ENCODE data around the gene KCNE4. TPM values are rescaled to one million over a fixed set of nuclear protein-coding genes. Genes with fewer than 3 reads are reported as not detected.

Gene KCNE4
- total and polyA plus RNA-seq, 12 donors, result 0.97 to 5.7 (median 2.6) TPM

- no peaks in the 10 kb centered on the region for H3K27me3 ChIP-seq
- no peaks in the 10 kb centered on the region for H3K9me3 ChIP-seq (replicated peaks in 1 of 3)
- 68 to 81% (median 74%) methylated on average over 6 of the region's 6 CpGs for WGBS, 4 donors
- intact Hi-C loops (cut with DNase I), result no loop called here
- H3K4me1 ChIP-seq (replicated peaks in 1 of 2), result no peaks in the 10 kb centered on the region
- no peaks in the 10 kb centered on the region for H3K36me3 ChIP-seq (replicated peaks in 1 of 2)
- no peak for DNase-seq
- no peak for TF ChIP-seq POLR2A (IDR thresholded peaks at IDR 0.05)
- TF ChIP-seq, protein P1, sequence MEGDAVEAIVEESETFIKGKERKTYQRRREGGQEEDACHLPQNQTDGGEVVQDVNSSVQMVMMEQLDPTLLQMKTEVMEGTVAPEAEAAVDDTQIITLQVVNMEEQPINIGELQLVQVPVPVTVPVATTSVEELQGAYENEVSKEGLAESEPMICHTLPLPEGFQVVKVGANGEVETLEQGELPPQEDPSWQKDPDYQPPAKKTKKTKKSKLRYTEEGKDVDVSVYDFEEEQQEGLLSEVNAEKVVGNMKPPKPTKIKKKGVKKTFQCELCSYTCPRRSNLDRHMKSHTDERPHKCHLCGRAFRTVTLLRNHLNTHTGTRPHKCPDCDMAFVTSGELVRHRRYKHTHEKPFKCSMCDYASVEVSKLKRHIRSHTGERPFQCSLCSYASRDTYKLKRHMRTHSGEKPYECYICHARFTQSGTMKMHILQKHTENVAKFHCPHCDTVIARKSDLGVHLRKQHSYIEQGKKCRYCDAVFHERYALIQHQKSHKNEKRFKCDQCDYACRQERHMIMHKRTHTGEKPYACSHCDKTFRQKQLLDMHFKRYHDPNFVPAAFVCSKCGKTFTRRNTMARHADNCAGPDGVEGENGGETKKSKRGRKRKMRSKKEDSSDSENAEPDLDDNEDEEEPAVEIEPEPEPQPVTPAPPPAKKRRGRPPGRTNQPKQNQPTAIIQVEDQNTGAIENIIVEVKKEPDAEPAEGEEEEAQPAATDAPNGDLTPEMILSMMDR (IDR thresholded peaks at IDR 0.05), result no peak
- no peak overlapping the region for H3K4me3 ChIP-seq
- H3K27ac ChIP-seq, result no peak overlapping the region
Observed at GRCh38 chr2:223012291-223012690, 39.7 kb upstream of the KCNE4 start.

DNA sequence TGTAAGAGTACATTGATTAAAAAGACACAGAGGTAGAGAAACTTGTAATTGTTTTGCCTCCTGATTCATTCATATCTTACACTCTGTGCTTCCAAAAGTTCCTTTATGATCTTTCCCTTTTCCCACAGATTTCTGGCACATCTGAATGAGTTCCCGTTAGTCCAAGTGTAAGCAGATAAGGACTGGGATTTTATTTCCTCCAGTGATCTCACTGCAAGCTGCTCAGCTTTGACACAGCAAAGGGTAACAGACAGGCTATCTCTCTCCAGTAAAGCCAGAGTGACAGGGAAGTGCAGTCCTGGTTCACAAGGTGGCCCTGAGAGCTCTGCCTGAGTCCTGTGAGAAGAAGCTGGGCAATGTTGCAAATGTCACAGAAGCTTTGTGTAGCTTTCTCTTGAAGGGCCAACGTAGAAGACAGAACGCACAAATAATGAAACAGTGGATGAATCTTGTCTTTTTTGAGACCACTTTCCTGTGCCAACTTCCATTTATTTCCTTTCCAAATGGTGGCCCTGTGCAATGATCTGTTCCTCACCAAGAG lies 32.5 kb upstream of the KCNE4 start:
- no peak for DNase-seq

GRCh38 chr2:223019987-223020717 lies 31.8 kb upstream of the KCNE4 start:
- DNase-seq, result no peak
- H3K9me3 ChIP-seq (replicated peaks in 1 of 3), result no peaks in the 10 kb centered on the region
- TF ChIP-seq, protein P1 (IDR thresholded peaks at IDR 0.05), result no peak
- TF ChIP-seq POLR2A (IDR thresholded peaks at IDR 0.05), result no peak
- no peak overlapping the region for H3K4me3 ChIP-seq
- H3K36me3 ChIP-seq (replicated peaks in 1 of 2), result no peaks in the 10 kb centered on the region
- WGBS, 4 donors, result 80 to 93% (median 91%) methylated on average over 7 of the region's 7 CpGs
- no peaks in the 10 kb centered on the region for H3K4me1 ChIP-seq (replicated peaks in 1 of 2)
- H3K27ac ChIP-seq, result no peak overlapping the region
- no peaks in the 10 kb centered on the region for H3K27me3 ChIP-seq
- intact Hi-C loops (cut with DNase I), result no loop called here

More for the DNA sequence above, 32.5 kb upstream of the KCNE4 start:
- no peaks in the 10 kb centered on the region for H3K4me1 ChIP-seq (replicated peaks in 1 of 2)
- H3K36me3 ChIP-seq (replicated peaks in 1 of 2), result no peaks in the 10 kb centered on the region
- 63 to 85% (median 75%) methylated on average over 3 of the region's 3 CpGs for WGBS, 4 donors
- H3K9me3 ChIP-seq (replicated peaks in 1 of 3), result no peaks in the 10 kb centered on the region
- H3K27ac ChIP-seq, result no peak overlapping the region
- intact Hi-C loops (cut with DNase I), result no loop called here
- no peak overlapping the region for H3K4me3 ChIP-seq
- no peaks in the 10 kb centered on the region for H3K27me3 ChIP-seq
- no peak for TF ChIP-seq POLR2A (IDR thresholded peaks at IDR 0.05)
- TF ChIP-seq, protein P1 (IDR thresholded peaks at IDR 0.05), result no peak

DNA sequence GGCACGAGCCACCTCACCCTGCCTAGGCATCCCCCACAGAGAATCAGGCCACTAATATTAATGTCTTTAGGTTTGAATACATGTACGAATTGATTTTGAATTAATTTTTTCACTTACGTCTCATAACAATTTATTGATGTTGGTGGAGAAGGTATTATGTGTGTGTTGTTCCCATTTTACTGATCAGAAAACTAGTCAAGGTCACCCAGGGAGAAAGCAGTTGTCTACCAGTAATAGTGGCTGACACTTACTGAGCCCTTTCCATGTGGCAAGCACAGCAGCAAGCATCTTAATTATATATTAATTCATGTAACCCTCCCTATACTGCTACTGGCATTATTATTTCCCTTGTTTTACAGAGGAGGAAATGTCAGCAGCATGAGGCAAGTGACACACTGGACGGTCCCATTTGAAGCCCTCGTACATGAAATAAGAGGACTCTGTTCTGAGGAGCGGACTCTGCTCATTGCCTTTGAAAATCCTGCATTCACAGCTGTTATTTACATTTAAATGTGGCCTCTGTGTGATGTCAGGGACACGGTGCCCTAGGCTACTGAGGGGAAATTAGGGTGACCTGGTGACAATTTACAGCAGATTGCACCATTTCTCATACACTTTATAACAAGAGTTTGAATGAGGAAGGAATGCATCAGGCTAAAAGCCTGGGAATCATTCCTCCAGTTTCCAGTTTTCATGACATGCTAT lies 30.9 kb upstream of the KCNE4 start:
- H3K4me1 ChIP-seq (replicated peaks in 1 of 2), result no peaks in the 10 kb centered on the region
- no peak for TF ChIP-seq POLR2A (IDR thresholded peaks at IDR 0.05)
- TF ChIP-seq, protein P1 (IDR thresholded peaks at IDR 0.05), result no peak
- intact Hi-C loops (cut with DNase I), result no loop called here
- no peaks in the 10 kb centered on the region for H3K27me3 ChIP-seq
- H3K4me3 ChIP-seq, result no peak overlapping the region
- no peak for DNase-seq
- no peaks in the 10 kb centered on the region for H3K9me3 ChIP-seq (replicated peaks in 1 of 3)
- 72 to 83% (median 75%) methylated on average over 7 of the region's 7 CpGs for WGBS, 4 donors
- H3K36me3 ChIP-seq (replicated peaks in 1 of 2), result no peaks in the 10 kb centered on the region
- no peak overlapping the region for H3K27ac ChIP-seq
